H9 (cell line): Measurements from ENCODE around the gene DPH3. TPM values are rescaled to one million over a fixed set of nuclear protein-coding genes. Genes with fewer than 3 reads are reported as not detected.

Source experiments
- DNase-seq: peaks from one replicate; pipeline ENCODE4 v3.0.0-alpha.2; 2017
- H2AFZ ChIP-seq: one replicate; pipeline ENCODE4 v1.6.1; 2013; ENCODE audit warnings: mild to moderate bottlenecking, low read length, control low read depth, moderate library complexity
- H2AK5ac ChIP-seq: 2 replicates; pipeline ENCODE4 v1.6.1; 2013; ENCODE audit warnings: low read length, control low read depth, mixed read lengths; ENCODE audit not compliant: insufficient read length
- H2BK120ac ChIP-seq: one replicate; pipeline ENCODE4 v1.6.1; 2013; ENCODE audit warnings: low read depth, mild to moderate bottlenecking, low read length, control low read depth, inconsistent platforms; ENCODE audit not compliant: poor library complexity, severe bottlenecking
- H2BK12ac ChIP-seq: 2 replicates; pipeline ENCODE4 v1.6.1; 2013; ENCODE audit warnings: low read length, control low read depth, mixed read lengths, low read depth; ENCODE audit not compliant: insufficient read length
- H2BK15ac ChIP-seq: 2 replicates; pipeline ENCODE4 v1.6.1; 2013; ENCODE audit warnings: low read depth, low read length, control low read depth
- H2BK20ac ChIP-seq: one replicate; pipeline ENCODE4 v1.6.1; 2013; ENCODE audit warnings: low read depth, mild to moderate bottlenecking, low read length, control low read depth, inconsistent platforms; ENCODE audit not compliant: poor library complexity, severe bottlenecking
- H2BK5ac ChIP-seq: 2 replicates; pipeline ENCODE4 v1.6.1; 2013; ENCODE audit warnings: low read length, control low read depth, mixed read lengths; ENCODE audit not compliant: insufficient read length
- H3K14ac ChIP-seq: 2 replicates; pipeline ENCODE4 v1.6.1; 2013; ENCODE audit warnings: low read length, control low read depth; ENCODE audit not compliant: insufficient read depth
- H3K18ac ChIP-seq: 2 replicates; pipeline ENCODE4 v1.6.1; 2013; ENCODE audit warnings: low read depth, mild to moderate bottlenecking, mixed read lengths, low read length, control low read depth; ENCODE audit not compliant: insufficient read length
- H3K23ac ChIP-seq: 2 replicates; pipeline ENCODE4 v1.6.1; 2013; ENCODE audit warnings: low read length, control low read depth, mixed read lengths, low read depth; ENCODE audit not compliant: insufficient read length
- H3K23me2 ChIP-seq: 2 replicates; pipeline ENCODE4 v1.6.1; 2013; ENCODE audit warnings: low read depth, mild to moderate bottlenecking, mixed read lengths, low read length, control low read depth; ENCODE audit not compliant: insufficient read length, poor library complexity, severe bottlenecking
- H3K27ac ChIP-seq: 2 replicates; pipeline ENCODE4 v1.5.1; 2013; ENCODE audit warnings: low read length, control low read depth, mixed read lengths, low read depth; ENCODE audit not compliant: insufficient read length
- H3K27me3 ChIP-seq: 2 replicates; pipeline ENCODE4 v1.6.1; 2013; ENCODE audit warnings: low read length, control low read depth, inconsistent platforms; ENCODE audit not compliant: insufficient read depth
- H3K4ac ChIP-seq: 2 replicates; pipeline ENCODE4 v1.6.1; 2013; ENCODE audit warnings: low read depth, mild to moderate bottlenecking, control low read depth, inconsistent platforms, low read length, moderate library complexity
- H3K4me1 ChIP-seq: 2 replicates; pipeline ENCODE4 v1.6.1; 2013; ENCODE audit warnings: low read length, control low read depth, inconsistent platforms; ENCODE audit not compliant: insufficient read depth
- H3K4me2 ChIP-seq: 2 replicates; pipeline ENCODE4 v1.6.1; 2013; ENCODE audit warnings: low read length, control low read depth, mixed read lengths; ENCODE audit not compliant: insufficient read length, insufficient read depth
- H3K56ac ChIP-seq: 2 replicates; pipeline ENCODE4 v1.6.1; 2013; ENCODE audit warnings: low read depth, mild to moderate bottlenecking, mixed read lengths, low read length, control low read depth; ENCODE audit not compliant: insufficient read length
- H3K79me1 ChIP-seq: 2 replicates; pipeline ENCODE4 v1.6.1; 2013; ENCODE audit warnings: low read depth, mild to moderate bottlenecking, moderate library complexity, low read length, control low read depth, inconsistent platforms; ENCODE audit not compliant: insufficient read depth, poor library complexity, severe bottlenecking
- H3K79me2 ChIP-seq: 2 replicates; pipeline ENCODE4 v1.6.1; 2013; ENCODE audit warnings: low read length, control low read depth, inconsistent platforms; ENCODE audit not compliant: insufficient read depth
- H3K9ac ChIP-seq: 2 replicates; pipeline ENCODE4 v1.6.1; 2013; ENCODE audit warnings: low read length, control low read depth, mixed read lengths; ENCODE audit not compliant: insufficient read length; ENCODE audit errors: extremely low read depth
- H3K9me3 ChIP-seq: one replicate; pipeline ENCODE4 v1.6.1; 2013; ENCODE audit warnings: low read depth, low read length, inconsistent platforms; ENCODE audit not compliant: control insufficient read depth
- H3T11ph ChIP-seq: one replicate; pipeline ENCODE4 v1.6.1; 2013; ENCODE audit warnings: mild to moderate bottlenecking, low read length, control low read depth, inconsistent platforms
- H4K20me1 ChIP-seq: one replicate; pipeline ENCODE4 v1.6.1; 2013; ENCODE audit not compliant: control insufficient read depth, insufficient read length, insufficient read depth
- H4K5ac ChIP-seq: 2 replicates; pipeline ENCODE4 v1.6.1; 2013; ENCODE audit warnings: low read depth, mild to moderate bottlenecking, mixed read lengths, low read length, control low read depth; ENCODE audit not compliant: insufficient read length
- H4K8ac ChIP-seq: replicated peaks from 2 replicates; pipeline ENCODE4 v1.6.1; 2013; ENCODE audit warnings: low read length, control low read depth, mixed read lengths, low read depth; ENCODE audit not compliant: insufficient read length
- H4K91ac ChIP-seq: 2 replicates; pipeline ENCODE4 v1.6.1; 2013; ENCODE audit warnings: low read depth, mild to moderate bottlenecking, moderate library complexity, mixed read lengths, low read length, control low read depth; ENCODE audit not compliant: insufficient read length
- H3K27ac Mint-ChIP-seq, 3 experiments: 2 replicates in 2 of 3; 3 replicates in 1 of 3; pipeline ENCODE4 v1.8.0; 2020 to 2021; ENCODE audit warnings: mixed read lengths in 3 of 3, mild to moderate bottlenecking in 1 of 3, moderate library complexity in 1 of 3
- H3K27me3 Mint-ChIP-seq: 2 replicates; pipeline ENCODE4 v1.8.0; 2021; ENCODE audit warnings: low read depth, mild to moderate bottlenecking, moderate library complexity, mixed read lengths
- H3K36me3 Mint-ChIP-seq, 3 experiments: 2 replicates in 2 of 3; 3 replicates in 1 of 3; pipeline ENCODE4 v1.8.0; 2020 to 2021; ENCODE audit warnings: low read depth in 3 of 3, mixed read lengths in 3 of 3; ENCODE audit not compliant: insufficient read depth in 1 of 3
- H3K4me1 Mint-ChIP-seq, 2 experiments: 2 replicates each; pipeline ENCODE4 v1.8.0; 2020; ENCODE audit warnings: mixed read lengths in 2 of 2
- H3K4me3 Mint-ChIP-seq, 2 experiments: 2 replicates in 1 of 2; 3 replicates in 1 of 2; pipeline ENCODE4 v1.8.0; 2020 to 2021; ENCODE audit warnings: mild to moderate bottlenecking in 2 of 2, mixed read lengths in 2 of 2, moderate library complexity in 1 of 2
- H3K9me3 Mint-ChIP-seq, 2 experiments: 2 replicates in 1 of 2; 3 replicates in 1 of 2; pipeline ENCODE4 v1.8.0; 2020; ENCODE audit warnings: mild to moderate bottlenecking in 2 of 2, mixed read lengths in 2 of 2, moderate library complexity in 1 of 2
- WGBS: extraction: QIAGEN DNeasy Blood & Tissue Kit; methylation state at CpG from one replicate; pipeline ENCODE4 v1.1.7; 2013; ENCODE audit warnings: missing lambda C conversion rate, low lambda C conversion rate, mixed read lengths; ENCODE audit not compliant: insufficient read length; ENCODE audit errors: extremely low coverage; 5-methylcytosine and 5-hydroxymethylcytosine counted together
- total RNA-seq: library from RNA; stranded (reverse); gene quantifications from 2 replicates; pipeline ENCODE4 v1.2.1, GENCODE V29; 2021
- TF ChIP-seq, protein P1 (sequence below): fragments of 200-600 bp; sonication (generic); conservative IDR thresholded peaks from 3 replicates; pipeline ENCODE4 v1.8.0; 2021; ENCODE audit warnings: antibody characterized with exemption, mild to moderate bottlenecking

The DPH3 gene
- total RNA-seq, 1 experiment from 2014 or later = 36.2 TPM

- Histone ChIP-seq H3K4ac (no peak overlapping the region), H3K14ac (no peak overlapping the region), H3K79me1 (no peaks in the 10 kb centered on the region), H3K79me2 (no peaks in the 10 kb centered on the region), H3T11ph (no peak overlapping the region), H3K9ac (no peak overlapping the region), H3K23me2 (no peaks in the 10 kb centered on the region), H3K4me2 (no peak overlapping the region), H2BK15ac (no peak overlapping the region), H3K9me3 (no peaks in the 10 kb centered on the region), H3K23ac (no peak overlapping the region), H3K56ac (no peak overlapping the region), H2BK20ac (no peak overlapping the region), H2AK5ac (no peak overlapping the region), H2BK120ac (no peak overlapping the region), H4K20me1 (no peaks in the 10 kb centered on the region), H4K91ac (no peak overlapping the region), H3K4me1 (no peaks in the 10 kb centered on the region), H2BK12ac (no peak overlapping the region), H4K8ac (no peak overlapping the region), H4K5ac (no peak overlapping the region), H3K27ac (no peak overlapping the region), H2BK5ac (no peak overlapping the region), H3K18ac (no peak overlapping the region), H3K27me3 (no peaks in the 10 kb centered on the region), H2AFZ (no peak overlapping the region)
- H3K4me1 Mint-ChIP-seq = no peaks in the 10 kb centered on the region
- H3K27me3 Mint-ChIP-seq = no peaks in the 10 kb centered on the region
- no CpG with 5 or more reads among the region's 2 CpGs for WGBS
- H3K36me3 Mint-ChIP-seq = peaks cover 2 to 46% (median 42%) of the 10 kb centered on the region in 3 experiments; a peak in 5 of 7 replicates
- no peak overlapping the region for H3K27ac Mint-ChIP-seq
- H3K9me3 Mint-ChIP-seq = no peaks in the 10 kb centered on the region
- TF ChIP-seq, protein P1, sequence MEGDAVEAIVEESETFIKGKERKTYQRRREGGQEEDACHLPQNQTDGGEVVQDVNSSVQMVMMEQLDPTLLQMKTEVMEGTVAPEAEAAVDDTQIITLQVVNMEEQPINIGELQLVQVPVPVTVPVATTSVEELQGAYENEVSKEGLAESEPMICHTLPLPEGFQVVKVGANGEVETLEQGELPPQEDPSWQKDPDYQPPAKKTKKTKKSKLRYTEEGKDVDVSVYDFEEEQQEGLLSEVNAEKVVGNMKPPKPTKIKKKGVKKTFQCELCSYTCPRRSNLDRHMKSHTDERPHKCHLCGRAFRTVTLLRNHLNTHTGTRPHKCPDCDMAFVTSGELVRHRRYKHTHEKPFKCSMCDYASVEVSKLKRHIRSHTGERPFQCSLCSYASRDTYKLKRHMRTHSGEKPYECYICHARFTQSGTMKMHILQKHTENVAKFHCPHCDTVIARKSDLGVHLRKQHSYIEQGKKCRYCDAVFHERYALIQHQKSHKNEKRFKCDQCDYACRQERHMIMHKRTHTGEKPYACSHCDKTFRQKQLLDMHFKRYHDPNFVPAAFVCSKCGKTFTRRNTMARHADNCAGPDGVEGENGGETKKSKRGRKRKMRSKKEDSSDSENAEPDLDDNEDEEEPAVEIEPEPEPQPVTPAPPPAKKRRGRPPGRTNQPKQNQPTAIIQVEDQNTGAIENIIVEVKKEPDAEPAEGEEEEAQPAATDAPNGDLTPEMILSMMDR = no peak
- H3K4me3 Mint-ChIP-seq = no peak overlapping the region
- DNase-seq = no peak
Measured at GRCh38 chr3:16273867-16274266, 9.1 kb upstream of the DPH3 start.
